Hair follicle dermal papilla cell (primary cell): Measurements from ENCODE around the gene CLRN3. TPM values are rescaled to one million over a fixed set of nuclear protein-coding genes. Genes with fewer than 3 reads are reported as not detected.

ENCODE experiments used
- total RNA-seq: library from RNA; depleted of rRNA; stranded (reverse); fragments of >200 nt; gene quantifications from 2 replicates; pipeline ENCODE4 v1.2.3, GENCODE V29; 2012

Gene CLRN3
- total RNA-seq: not detected in 2 replicates

GRCh38 chr10:127892743-127893142 is at the start of gene CLRN3:
TSS of gene CLRN3 (minus strand) at chr10:127892941. CDS start at chr10:127892784, 157 bp downstream.

GRCh38 chr10:127906548-127907377 is 14.0 kb upstream of the CLRN3 start, which contains the start of gene PTPRE:
TSS of gene PTPRE (plus strand) at chr10:127907103. CDS start at chr10:128040882, 133,779 bp downstream.

Other genes with a start within 250 kb of the CLRN3 start
- gene FOXI2, start 155.8 kb downstream of the CLRN3 start, total RNA-seq: not detected in 2 replicates
- 16.3 and 16.9 TPM in 2 replicates for gene PTPRE, start 14.2 kb upstream of the CLRN3 start, total RNA-seq
- gene MKI67, start 233.5 kb upstream of the CLRN3 start, total RNA-seq: 4.1 and 7.0 TPM in 2 replicates